ENCODE results near the gene JMJD8. TPM values are rescaled to one million over a fixed set of nuclear protein-coding genes. Genes with fewer than 3 reads are reported as not detected.
A peak's percentile ranks its signal among the peaks of the same experiment; 100 is the strongest.

The JMJD8 gene
- polyA plus RNA-seq, 1 experiment = 91.8 TPM

DNA sequence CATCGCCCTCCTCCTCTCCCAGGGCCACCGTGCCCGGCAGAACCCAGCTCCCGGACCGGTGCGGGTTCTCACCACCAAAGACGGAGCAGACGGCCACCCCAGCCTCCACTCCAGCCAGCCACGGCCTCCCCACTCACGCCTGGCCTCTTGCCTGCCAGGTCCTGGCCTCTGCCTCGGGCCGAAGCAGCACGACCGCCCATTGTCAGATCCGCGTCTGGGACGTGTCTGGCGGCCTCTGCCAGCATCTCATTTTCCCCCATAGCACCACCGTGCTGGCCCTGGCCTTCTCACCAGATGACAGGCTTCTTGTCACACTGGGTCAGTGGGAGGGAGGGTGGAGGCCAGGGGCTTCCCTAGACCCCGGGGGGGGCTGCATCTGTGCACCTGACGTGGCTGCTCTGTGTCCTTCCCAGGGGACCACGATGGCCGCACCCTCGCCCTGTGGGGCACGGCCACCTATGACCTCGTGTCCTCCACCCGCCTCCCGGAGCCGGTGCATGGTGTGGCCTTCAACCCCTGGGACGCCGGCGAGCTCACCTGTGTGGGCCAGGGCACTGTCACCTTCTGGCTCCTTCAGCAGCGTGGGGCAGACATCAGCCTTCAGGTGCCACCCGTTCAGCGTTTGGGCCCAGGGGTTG, 22.8 kb downstream of the JMJD8 start:
- no peak for TF ChIP-seq CTCF (IDR thresholded peaks at IDR 0.05; ENCODE audit: insufficient read depth, low read depth, low read length)
- ChIA-PET CTCF (interaction anchor here (0.7 to 2.4 kb wide), 7 partner anchors 9 to 19 kb away, joined by 3 to 8 read pairs (median 4); partner anchors contain the start of genes MCRIP2 and STUB1), POLR2A (no interaction called here)
- peaks cover 5% of the 10 kb centered on the region for H3K36me3 ChIP-seq (ENCODE audit: control insufficient read depth, insufficient read depth, low read length)
- no peak for DNase-seq (ENCODE audit: low read depth)
- no peaks in the 10 kb centered on the region for H3K27me3 ChIP-seq (ENCODE audit: control insufficient read depth, insufficient read depth, low read length)
- H3K4me3 ChIP-seq (ENCODE audit: low read depth, low read length) = no peak overlapping the region

DNA sequence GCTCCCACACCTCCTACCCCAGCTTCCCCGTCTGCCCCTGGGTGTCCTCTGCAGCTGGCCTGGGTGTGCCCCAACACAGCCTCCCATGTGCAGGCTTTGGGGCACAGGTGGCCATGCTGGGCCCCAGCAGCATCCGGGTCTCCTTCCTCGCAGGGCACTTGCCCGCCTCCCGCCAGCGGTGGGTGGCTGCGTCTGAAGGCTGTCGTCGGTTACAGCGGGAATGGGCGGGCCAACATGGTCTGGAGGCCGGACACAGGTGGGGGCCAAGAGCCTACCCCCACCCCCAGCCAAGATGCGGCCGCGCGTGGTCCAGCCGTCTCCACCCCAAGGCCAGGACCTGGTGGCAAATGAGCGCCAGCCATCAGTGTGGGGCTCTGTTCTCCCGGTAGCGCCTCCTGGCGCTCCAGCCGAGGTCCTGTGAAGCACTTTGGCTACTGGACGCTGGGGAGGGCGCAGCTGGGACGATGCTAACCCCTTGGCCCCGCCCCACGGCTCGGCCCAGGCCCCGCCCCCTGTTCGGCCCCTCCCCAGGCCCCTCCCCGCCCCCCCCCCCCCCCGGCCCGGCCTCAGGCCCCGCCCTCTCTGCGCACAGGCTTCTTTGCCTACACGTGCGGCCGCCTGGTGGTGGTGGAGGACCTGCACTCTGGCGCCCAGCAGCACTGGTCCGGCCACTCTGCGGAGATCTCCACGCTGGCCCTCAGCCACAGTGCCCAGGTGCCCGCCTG, 23.5 kb downstream of the JMJD8 start:
- no peak for DNase-seq (ENCODE audit: low read depth)
- Histone ChIP-seq H3K36me3 (ENCODE audit: control insufficient read depth, insufficient read depth, low read length) (peaks cover 5% of the 10 kb centered on the region), H3K4me3 (ENCODE audit: low read depth, low read length) (no peak overlapping the region), H3K27me3 (ENCODE audit: control insufficient read depth, insufficient read depth, low read length) (no peaks in the 10 kb centered on the region)
- ChIA-PET POLR2A (no interaction called here), CTCF (interaction anchor here (0.7 to 2.4 kb wide), 8 partner anchors 8 to 67 kb away, joined by 3 to 8 read pairs (median 4); partner anchors contain the start of genes MCRIP2 and STUB1)
- peak; percentile 54 for TF ChIP-seq CTCF (IDR thresholded peaks at IDR 0.05; ENCODE audit: insufficient read depth, low read depth, low read length)

DNA sequence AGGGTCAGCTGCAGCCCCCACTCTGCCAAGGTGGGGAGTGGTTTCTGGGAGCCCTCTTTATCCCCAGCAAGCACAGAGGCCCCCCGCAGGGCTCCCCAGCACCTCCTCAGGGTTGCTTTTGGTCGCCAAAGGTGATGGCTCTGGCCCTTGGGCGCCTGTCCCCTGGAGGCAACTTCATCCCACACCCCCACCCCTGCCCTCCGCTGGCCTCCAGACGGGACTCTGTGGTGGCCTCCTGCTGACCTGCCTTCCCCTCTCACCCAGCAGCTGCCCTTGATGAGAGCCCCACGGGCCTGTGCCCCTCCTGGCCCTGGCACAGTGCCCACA, 24.0 kb downstream of the JMJD8 start:
- TF ChIP-seq CTCF (IDR thresholded peaks at IDR 0.05; ENCODE audit: insufficient read depth, low read depth, low read length) = no peak
- CTCF ChIA-PET = interaction anchor here (1.0 to 2.4 kb wide), 6 partner anchors 8 to 67 kb away, joined by 3 to 8 read pairs (median 4); partner anchors contain the start of genes MCRIP2 and STUB1
- H3K4me3 ChIP-seq (ENCODE audit: low read depth, low read length) = no peak overlapping the region
- POLR2A ChIA-PET = no interaction called here
- H3K36me3 ChIP-seq (ENCODE audit: control insufficient read depth, insufficient read depth, low read length) = peaks cover 7% of the 10 kb centered on the region
- DNase-seq (ENCODE audit: low read depth) = no peak
- no peaks in the 10 kb centered on the region for H3K27me3 ChIP-seq (ENCODE audit: control insufficient read depth, insufficient read depth, low read length)

DNA sequence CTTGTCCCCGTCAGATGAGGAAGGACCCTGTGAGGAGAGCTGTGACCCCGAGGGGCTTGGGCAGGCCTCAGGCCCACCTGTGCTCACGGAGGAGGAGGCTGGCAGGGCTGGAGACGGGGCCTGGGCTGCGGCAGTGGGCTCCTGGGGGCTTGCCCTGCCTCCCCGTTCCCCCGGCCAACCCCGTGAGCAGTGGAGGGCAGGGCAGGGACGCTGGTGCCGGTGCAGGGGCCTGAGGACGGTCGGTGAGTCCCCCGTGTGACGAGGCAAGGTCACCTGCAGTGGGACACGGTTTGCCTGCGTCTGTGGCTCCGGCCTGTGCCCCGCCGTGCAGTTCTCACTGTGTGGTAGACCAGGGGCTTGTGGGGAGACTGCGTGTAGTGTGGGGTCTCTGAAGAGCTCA, 24.5 kb downstream of the JMJD8 start:
- Histone ChIP-seq H3K27me3 (ENCODE audit: control insufficient read depth, insufficient read depth, low read length) (no peaks in the 10 kb centered on the region), H3K4me3 (ENCODE audit: low read depth, low read length) (no peak overlapping the region), H3K36me3 (ENCODE audit: control insufficient read depth, insufficient read depth, low read length) (peaks cover 7% of the 10 kb centered on the region)
- no peak for TF ChIP-seq CTCF (IDR thresholded peaks at IDR 0.05; ENCODE audit: insufficient read depth, low read depth, low read length)
- ChIA-PET CTCF (interaction anchor here (1.5 to 2.2 kb wide), 3 partner anchors 7 to 66 kb away, joined by 3 to 8 read pairs (median 5); no protein-coding TSS in a partner anchor), POLR2A (no interaction called here)
- DNase-seq (ENCODE audit: low read depth) = no peak

Measured in BJ (cell line).